Esophagus muscularis mucosa (tissue), 4 donors: ENCODE measurements around the gene CLIC5. TPM values are rescaled to one million over a fixed set of nuclear protein-coding genes. Genes with fewer than 3 reads are reported as not detected.

Experiments used
- DNase-seq: peaks from one replicate; pipeline ENCODE4 v3.0.0-alpha.2; 2017; ENCODE audit errors: extremely low spot score
- H3K27ac ChIP-seq, 4 donors: fragments of 200-600 bp; sonication (generic); replicated peaks in 1 of 4; 1 replicate in 3 of 4; 2 replicates in 1 of 4; pipeline ENCODE4 v1.5.1; 2016 to 2019; ENCODE audit warnings: mild to moderate bottlenecking in 1 of 4
- H3K27me3 ChIP-seq, 4 donors: fragments of 200-600 bp; sonication (generic); one replicate each; pipeline versions ENCODE4 v1.5.1 to v1.6.0; 2016 to 2019
- H3K36me3 ChIP-seq, 4 donors: fragments of 200-600 bp; sonication (generic); one replicate each; pipeline ENCODE4 v1.5.1; 2016 to 2019
- H3K4me1 ChIP-seq, 4 donors: fragments of 200-600 bp; sonication (generic); one replicate each; pipeline ENCODE4 v1.5.1; 2016 to 2019
- H3K4me3 ChIP-seq, 4 donors: fragments of 200-600 bp; sonication (generic); 1 replicate in 2 of 4; 2 replicates in 2 of 4; pipeline ENCODE4 v1.5.1; 2016 to 2019; ENCODE audit warnings: mild to moderate bottlenecking in 4 of 4, moderate library complexity in 1 of 4
- H3K9me3 ChIP-seq, 4 donors: fragments of 200-600 bp; sonication (generic); 1 replicate in 3 of 4; 2 replicates in 1 of 4; pipeline ENCODE4 v1.5.1; 2016 to 2019
- CTCF ChIP-seq, 3 experiments: fragments of 200-600 bp in 2 of 3; fragments of 450-650 bp in 1 of 3; sonication (generic) in 2 of 3; IDR thresholded peaks; one replicate each; pipeline ENCODE4 v1.5.1; 2017 to 2019; ENCODE audit warnings: antibody characterized with exemption in 3 of 3, mild to moderate bottlenecking in 2 of 3, moderate library complexity in 1 of 3
- EP300 ChIP-seq: sonication (generic); formaldehyde crosslinking; IDR thresholded peaks from one replicate; pipeline ENCODE4 v1.6.1; 2017; ENCODE audit warnings: antibody characterized with exemption
- POLR2A ChIP-seq: fragments of 450-650 bp; IDR thresholded peaks from one replicate; pipeline ENCODE4 v1.6.1; 2017; ENCODE audit warnings: antibody characterized with exemption, moderate library complexity, mild to moderate bottlenecking, low read depth
- POLR2AphosphoS5 ChIP-seq, 2 donors: sonication (generic); formaldehyde crosslinking; IDR thresholded peaks; one replicate each; pipeline ENCODE4 v1.6.1; 2017; ENCODE audit warnings: antibody characterized with exemption in 2 of 2
- WGBS: methylation state at CpG from one replicate; pipeline ENCODE4 v1.1.5; 2018; 5-methylcytosine and 5-hydroxymethylcytosine counted together
- intact Hi-C: fragments of 100-400 bp; cut with DNase I; formaldehyde crosslinking; loops from one replicate; pipeline ENCODE4 v1.15.1; 2023
- total RNA-seq, 4 donors: library from RNA; depleted of rRNA; stranded (reverse); fragments of >200 nt; gene quantifications; one replicate each; pipeline versions ENCODE4 v1.1.0 to v1.2.1, GENCODE V29; 2016

Gene CLIC5
- total RNA-seq, 4 donors from 2014 or later = 5.3 to 7.2 (median 6.3) TPM

- Histone ChIP-seq H3K4me3 (no peak overlapping the region), H3K27ac (no peak overlapping the region), H3K4me1 (no peaks in the 10 kb centered on the region), H3K9me3 (no peaks in the 10 kb centered on the region), H3K27me3 (no peaks in the 10 kb centered on the region), H3K36me3 (no peaks in the 10 kb centered on the region)
- no peak for DNase-seq
- TF ChIP-seq POLR2A (no peak), EP300 (no peak), CTCF (IDR thresholded peaks at IDR 0.05) (no peak), POLR2AphosphoS5 (IDR thresholded peaks at IDR 0.05) (no peak)
- intact Hi-C loops = no loop called here
- WGBS = 45% methylated on average over 10 of the region's 10 CpGs
Observed at GRCh38 chr6:45854149-45854742, 161.4 kb downstream of the CLIC5 start.

GRCh38 chr6:45851034-45851400 lies 164.6 kb downstream of the CLIC5 start:
- no peaks in the 10 kb centered on the region for H3K27me3 ChIP-seq
- 73% methylated on average over 1 of the region's 1 CpG for whole genome bisulfite sequencing
- TF ChIP-seq CTCF (IDR thresholded peaks at IDR 0.05) = no peak
- TF ChIP-seq EP300 = no peak
- TF ChIP-seq POLR2AphosphoS5 (IDR thresholded peaks at IDR 0.05) = no peak
- no peak for TF ChIP-seq POLR2A
- H3K27ac ChIP-seq = no peak overlapping the region
- no peaks in the 10 kb centered on the region for H3K9me3 ChIP-seq
- DNase-seq = no peak
- no peaks in the 10 kb centered on the region for H3K36me3 ChIP-seq
- H3K4me1 ChIP-seq = no peaks in the 10 kb centered on the region
- intact Hi-C loops = no loop called here
- H3K4me3 ChIP-seq = no peak overlapping the region

- 59% methylated on average over 8 of the region's 8 CpGs for WGBS
- no peak overlapping the region for H3K4me3 ChIP-seq
- H3K9me3 ChIP-seq = no peaks in the 10 kb centered on the region
- H3K36me3 ChIP-seq = no peaks in the 10 kb centered on the region
- no peak overlapping the region for H3K27ac ChIP-seq
- H3K27me3 ChIP-seq = no peaks in the 10 kb centered on the region
- intact Hi-C loops = no loop called here
- no peaks in the 10 kb centered on the region for H3K4me1 ChIP-seq
- TF ChIP-seq POLR2AphosphoS5 (IDR thresholded peaks at IDR 0.05) = no peak
- TF ChIP-seq POLR2A = no peak
- TF ChIP-seq EP300 = no peak
- DNase-seq = no peak
Observed at GRCh38 chr6:45850378-45851033, 165.2 kb downstream of the CLIC5 start.

GRCh38 chr6:45845567-45845966 lies 170.1 kb downstream of the CLIC5 start:
- WGBS = 77% methylated on average over 1 of the region's 1 CpG
- Histone ChIP-seq H3K27me3 (no peaks in the 10 kb centered on the region), H3K4me3 (no peak overlapping the region), H3K9me3 (no peaks in the 10 kb centered on the region), H3K27ac (no peak overlapping the region), H3K4me1 (no peaks in the 10 kb centered on the region), H3K36me3 (no peaks in the 10 kb centered on the region)
- DNase-seq = no peak
- intact Hi-C loops = no loop called here
- no peak for TF ChIP-seq CTCF (IDR thresholded peaks at IDR 0.05)

GRCh38 chr6:45844986-45845385 lies 170.7 kb downstream of the CLIC5 start:
- H3K9me3 ChIP-seq = no peaks in the 10 kb centered on the region
- no peaks in the 10 kb centered on the region for H3K4me1 ChIP-seq
- intact Hi-C loops = no loop called here
- 87% methylated on average over 8 of the region's 8 CpGs for WGBS
- H3K27ac ChIP-seq = no peak overlapping the region
- no peaks in the 10 kb centered on the region for H3K36me3 ChIP-seq
- no peak overlapping the region for H3K4me3 ChIP-seq
- TF ChIP-seq POLR2AphosphoS5 (IDR thresholded peaks at IDR 0.05) (no peak), EP300 (no peak), POLR2A (no peak), CTCF (IDR thresholded peaks at IDR 0.05) (no peak)
- no peaks in the 10 kb centered on the region for H3K27me3 ChIP-seq
- no peak for DNase-seq
